Body of pancreas (tissue), 4 donors: ENCODE data around the gene CD209. TPM values are rescaled to one million over a fixed set of nuclear protein-coding genes. Genes with fewer than 3 reads are reported as not detected.

Experiments used
- ATAC-seq: fragments of 150-250 bp; one replicate; pipeline ENCODE4 v1.9.1; 2016
- DNase-seq, 4 donors: peaks; one replicate each; pipeline ENCODE4 v3.0.0-alpha.2; 2019
- H3K27ac ChIP-seq, 4 donors: fragments of 200-600 bp; sonication (generic); 1 replicate in 3 of 4; 2 replicates in 1 of 4; pipeline versions ENCODE4 v1.5.1 to v1.6.1; 2016 to 2019; ENCODE audit warnings: mild to moderate bottlenecking in 1 of 4, mixed read lengths in 1 of 4, moderate library complexity in 1 of 4
- H3K27me3 ChIP-seq, 2 donors: fragments of 200-600 bp; sonication (generic); one replicate each; pipeline ENCODE4 v1.6.0; 2016; ENCODE audit warnings: mild to moderate bottlenecking in 1 of 2
- H3K36me3 ChIP-seq, 2 donors: fragments of 200-600 bp; sonication (generic); replicated peaks in 1 of 2; 2 replicates each; pipeline ENCODE4 v1.5.1; 2016; ENCODE audit warnings: low read depth in 2 of 2; ENCODE audit not compliant: insufficient read depth in 1 of 2
- H3K4me1 ChIP-seq: fragments of 200-600 bp; sonication (generic); one replicate; pipeline ENCODE4 v1.6.0; 2016
- H3K4me3 ChIP-seq, 2 donors: fragments of 200-600 bp; sonication (generic); 1 replicate in 1 of 2; 2 replicates in 1 of 2; pipeline ENCODE4 v1.5.1; 2016 to 2019
- H3K9me3 ChIP-seq, 3 donors: fragments of 200-600 bp; sonication (generic); 1 replicate in 2 of 3; 2 replicates in 1 of 3; pipeline ENCODE4 v1.5.1; 2016
- POLR2A ChIP-seq, 3 donors: fragments of 450-650 bp; IDR thresholded peaks; one replicate each; pipeline ENCODE4 v1.6.1; 2016; ENCODE audit warnings: antibody characterized with exemption in 3 of 3, mild to moderate bottlenecking in 2 of 3
- WGBS, 2 donors: methylation state at CpG; one replicate each; pipeline ENCODE4 v1.1.5; 2017; 5-methylcytosine and 5-hydroxymethylcytosine counted together
- intact Hi-C: fragments of 100-400 bp; cut with DNase I; formaldehyde crosslinking; loops from one replicate; pipeline ENCODE4 v1.15.1; 2023
- total RNA-seq, 2 donors: library from RNA; depleted of rRNA; stranded (reverse); fragments of >200 nt; gene quantifications; one replicate each; pipeline ENCODE4 v1.1.0, GENCODE V29; 2016
- TF ChIP-seq, protein P1 (sequence below), 7 experiments: fragments of 450-650 bp in 4 of 7; fragments of 200-600 bp in 3 of 7; sonication (generic) in 3 of 7; IDR thresholded peaks; one replicate each; pipeline ENCODE4 v1.5.1; 2016 to 2019; ENCODE audit warnings: antibody characterized with exemption in 7 of 7

Gene CD209
- total RNA-seq, 2 donors from 2014 or later = 1.6 to 2.0 TPM

DNA sequence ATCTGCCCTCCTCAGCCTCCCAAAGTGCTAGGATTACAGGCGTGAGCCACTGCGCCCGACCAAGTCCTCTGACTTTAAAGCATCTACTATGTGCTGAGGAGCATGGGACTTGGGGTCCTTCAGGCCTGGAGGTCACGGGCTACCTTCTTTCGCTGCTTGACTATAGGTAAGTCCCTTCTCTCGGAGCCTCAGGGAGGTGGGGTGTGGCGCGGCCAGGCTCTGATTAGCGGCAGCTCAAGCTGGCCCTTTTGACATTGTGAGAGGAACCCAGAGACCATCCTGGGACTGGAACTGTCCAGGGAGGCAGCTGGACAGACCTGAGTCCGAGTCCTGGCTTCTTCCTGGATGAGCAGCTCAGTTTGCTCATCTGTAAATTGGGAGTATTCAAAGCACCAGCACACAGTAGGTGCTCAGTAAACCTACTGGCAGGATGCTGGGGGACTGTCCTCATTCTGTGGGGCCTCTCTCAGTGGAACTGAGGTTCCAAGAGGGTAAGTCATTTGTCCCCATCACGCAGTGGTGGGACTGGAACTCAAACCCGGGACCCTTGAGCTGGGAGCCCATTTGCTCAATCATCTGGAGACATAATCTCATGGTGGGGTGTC, 46.2 kb downstream of the CD209 start:
- DNase-seq = no peak
- intact Hi-C loops = no loop called here
- Histone ChIP-seq H3K36me3 (no peaks in the 10 kb centered on the region), H3K27ac (no peak overlapping the region), H3K4me3 (no peak overlapping the region), H3K27me3 (peaks cover 0 to 8% of the 10 kb centered on the region in 2 donors), H3K9me3 (no peaks in the 10 kb centered on the region), H3K4me1 (no peaks in the 10 kb centered on the region)
- no peak for ATAC-seq
- WGBS, 2 donors = 74 to 79% methylated on average over 6 to 12 of the region's 12 CpGs
- no peak for TF ChIP-seq POLR2A (IDR thresholded peaks at IDR 0.05)
- TF ChIP-seq, protein P1, sequence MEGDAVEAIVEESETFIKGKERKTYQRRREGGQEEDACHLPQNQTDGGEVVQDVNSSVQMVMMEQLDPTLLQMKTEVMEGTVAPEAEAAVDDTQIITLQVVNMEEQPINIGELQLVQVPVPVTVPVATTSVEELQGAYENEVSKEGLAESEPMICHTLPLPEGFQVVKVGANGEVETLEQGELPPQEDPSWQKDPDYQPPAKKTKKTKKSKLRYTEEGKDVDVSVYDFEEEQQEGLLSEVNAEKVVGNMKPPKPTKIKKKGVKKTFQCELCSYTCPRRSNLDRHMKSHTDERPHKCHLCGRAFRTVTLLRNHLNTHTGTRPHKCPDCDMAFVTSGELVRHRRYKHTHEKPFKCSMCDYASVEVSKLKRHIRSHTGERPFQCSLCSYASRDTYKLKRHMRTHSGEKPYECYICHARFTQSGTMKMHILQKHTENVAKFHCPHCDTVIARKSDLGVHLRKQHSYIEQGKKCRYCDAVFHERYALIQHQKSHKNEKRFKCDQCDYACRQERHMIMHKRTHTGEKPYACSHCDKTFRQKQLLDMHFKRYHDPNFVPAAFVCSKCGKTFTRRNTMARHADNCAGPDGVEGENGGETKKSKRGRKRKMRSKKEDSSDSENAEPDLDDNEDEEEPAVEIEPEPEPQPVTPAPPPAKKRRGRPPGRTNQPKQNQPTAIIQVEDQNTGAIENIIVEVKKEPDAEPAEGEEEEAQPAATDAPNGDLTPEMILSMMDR (IDR thresholded peaks at IDR 0.05) = no peak

DNA sequence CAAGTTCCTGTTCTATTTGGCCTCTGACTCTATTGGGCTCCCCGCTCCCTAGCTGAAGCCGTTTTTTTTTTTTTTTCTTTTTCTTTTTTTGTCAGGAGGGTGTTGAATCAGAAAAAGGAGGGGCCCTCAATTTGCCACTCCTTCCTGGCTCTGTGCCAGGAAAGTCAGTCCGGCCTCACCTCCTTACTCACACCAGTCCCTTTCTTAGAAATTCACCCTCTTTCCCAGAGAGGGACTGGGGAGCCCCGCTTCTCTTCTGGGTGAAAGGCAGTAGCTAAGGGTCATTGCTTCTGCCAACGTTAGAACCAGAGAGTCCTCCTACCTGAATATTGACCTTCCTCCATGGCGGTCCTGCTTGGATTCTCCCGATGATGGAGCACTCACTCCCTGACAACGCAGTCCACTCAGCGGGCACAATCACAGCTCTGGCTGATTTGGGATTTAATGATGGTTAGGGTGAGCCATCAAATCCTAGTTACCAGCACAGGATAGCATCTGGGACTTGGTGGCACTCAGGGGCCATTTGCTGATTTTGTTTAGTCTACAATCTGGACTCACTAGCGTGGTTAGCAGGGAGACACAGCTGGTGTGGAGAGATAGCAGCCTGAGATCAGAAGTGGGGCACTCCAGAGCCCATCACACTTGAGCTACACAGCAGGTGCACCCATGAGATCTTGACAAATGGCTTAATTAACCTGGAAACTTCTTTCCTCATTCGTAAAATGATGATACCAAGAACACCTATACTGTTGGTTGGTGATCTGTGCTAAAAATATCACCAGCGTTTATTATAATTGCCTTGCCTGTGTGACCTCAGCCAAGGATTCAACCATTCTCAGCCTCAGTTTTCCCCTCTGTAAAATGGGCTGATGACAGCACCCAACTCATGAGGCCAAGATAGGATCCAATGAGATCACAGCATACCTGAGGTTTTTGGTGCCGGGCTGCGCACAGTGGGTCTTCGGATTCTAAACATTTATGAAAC, 47.6 kb downstream of the CD209 start:
- H3K36me3 ChIP-seq = no peaks in the 10 kb centered on the region
- intact Hi-C loops = no loop called here
- H3K27ac ChIP-seq = no peak overlapping the region
- no peak for TF ChIP-seq POLR2A (IDR thresholded peaks at IDR 0.05)
- TF ChIP-seq, protein P1 (IDR thresholded peaks at IDR 0.05) = no peak
- ATAC-seq (no peak), DNase-seq (no peak)
- 49 to 54% methylated on average over 14 to 15 of the region's 15 CpGs for WGBS, 2 donors
- H3K9me3 ChIP-seq = no peaks in the 10 kb centered on the region
- no peaks in the 10 kb centered on the region for H3K4me1 ChIP-seq
- no peak overlapping the region for H3K4me3 ChIP-seq
- peaks cover 0 to 8% of the 10 kb centered on the region in 2 donors for H3K27me3 ChIP-seq

DNA sequence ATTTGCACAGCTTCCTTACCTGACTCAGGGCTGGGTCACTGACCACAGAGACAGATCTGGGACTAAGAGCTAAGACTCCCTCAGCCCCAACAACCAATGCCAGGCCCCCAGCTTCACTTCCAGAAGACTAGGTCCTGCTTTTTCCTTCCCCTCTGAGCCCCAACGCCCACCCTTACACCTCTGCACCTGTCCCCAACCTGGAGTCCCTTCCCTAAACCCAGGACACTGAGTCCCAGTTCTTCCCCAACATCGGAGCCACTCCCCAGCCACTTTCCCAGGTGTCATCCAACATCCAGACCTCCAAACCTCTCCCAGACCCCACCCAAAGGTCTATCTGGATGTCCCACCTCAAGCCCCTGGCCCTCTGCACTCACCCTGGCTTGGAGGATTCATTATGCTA, 48.3 kb downstream of the CD209 start:
- peaks cover 0 to 5% of the 10 kb centered on the region in 2 donors for H3K27me3 ChIP-seq
- intact Hi-C loops = no loop called here
- H3K27ac ChIP-seq = no peak overlapping the region
- H3K4me1 ChIP-seq = no peaks in the 10 kb centered on the region
- H3K36me3 ChIP-seq = no peaks in the 10 kb centered on the region
- no peaks in the 10 kb centered on the region for H3K9me3 ChIP-seq
- ATAC-seq (no peak), DNase-seq (no peak)
- WGBS, 2 donors = 21 to 25% methylated on average over 2 of the region's 2 CpGs
- H3K4me3 ChIP-seq = no peak overlapping the region
- TF ChIP-seq POLR2A (IDR thresholded peaks at IDR 0.05) = no peak
- TF ChIP-seq, protein P1 (IDR thresholded peaks at IDR 0.05) = no peak

DNA sequence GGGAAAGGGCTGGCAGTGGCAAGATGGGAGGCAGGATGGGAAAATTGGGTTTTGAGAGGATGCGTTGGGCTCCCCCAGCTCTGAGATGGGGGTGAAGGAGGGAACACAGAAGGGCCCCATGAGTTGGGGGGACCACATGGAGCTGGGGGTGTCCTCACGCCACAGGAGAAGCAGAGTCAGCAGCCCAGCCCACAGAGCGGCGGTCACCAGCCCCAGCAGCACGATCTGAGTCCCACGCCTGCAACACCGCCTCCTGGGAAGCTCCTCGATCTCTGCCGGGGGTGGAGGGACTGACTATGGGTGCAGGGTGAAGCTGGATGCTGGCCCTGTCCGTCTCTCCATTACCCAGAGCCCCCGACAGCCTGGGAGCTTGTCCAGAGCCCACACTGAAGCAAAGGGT, 48.8 kb downstream of the CD209 start:
- no peaks in the 10 kb centered on the region for H3K36me3 ChIP-seq
- peaks cover 0 to 5% of the 10 kb centered on the region in 2 donors for H3K27me3 ChIP-seq
- 13 to 19% methylated on average over 6 to 11 of the region's 11 CpGs for WGBS, 2 donors
- no peaks in the 10 kb centered on the region for H3K4me1 ChIP-seq
- no peaks in the 10 kb centered on the region for H3K9me3 ChIP-seq
- no peak overlapping the region for H3K27ac ChIP-seq
- DNase-seq (no peak), ATAC-seq (no peak)
- H3K4me3 ChIP-seq = no peak overlapping the region
- intact Hi-C loops = no loop called here
- TF ChIP-seq, protein P1 (IDR thresholded peaks at IDR 0.05) = no peak
- TF ChIP-seq POLR2A (IDR thresholded peaks at IDR 0.05) = no peak
